Ascending aorta (tissue), 2 donors: ENCODE measurements around the gene R3HDM4. TPM values are rescaled to one million over a fixed set of nuclear protein-coding genes. Genes with fewer than 3 reads are reported as not detected.

Experiments used
- DNase-seq, 2 donors: peaks; one replicate each; pipeline ENCODE4 v3.0.0-alpha.2; 2019; ENCODE audit warnings: low spot score in 2 of 2
- H3K27ac ChIP-seq, 2 donors: fragments of 200-600 bp; sonication (generic); one replicate each; pipeline ENCODE4 v1.5.1; 2016 to 2017; ENCODE audit warnings: mild to moderate bottlenecking in 1 of 2
- H3K27me3 ChIP-seq: fragments of 200-600 bp; sonication (generic); one replicate; pipeline ENCODE4 v1.5.1; 2017
- H3K36me3 ChIP-seq, 2 donors: fragments of 200-600 bp; sonication (generic); one replicate each; pipeline ENCODE4 v1.5.1; 2016
- H3K4me1 ChIP-seq, 2 donors: fragments of 200-600 bp; sonication (generic); one replicate each; pipeline ENCODE4 v1.5.1; 2016 to 2017; ENCODE audit warnings: mild to moderate bottlenecking in 1 of 2
- H3K4me3 ChIP-seq, 2 donors: fragments of 200-600 bp; sonication (generic); one replicate each; pipeline ENCODE4 v1.5.1; 2016 to 2017; ENCODE audit warnings: mild to moderate bottlenecking in 1 of 2
- H3K9me3 ChIP-seq, 2 donors: fragments of 200-600 bp; sonication (generic); one replicate each; pipeline ENCODE4 v1.5.1; 2016
- intact Hi-C: fragments of 100-400 bp; cut with DNase I; formaldehyde crosslinking; loops from one replicate; pipeline ENCODE4 v1.15.1; 2023
- total RNA-seq: library from RNA; depleted of rRNA; stranded (reverse); fragments of >200 nt; gene quantifications from one replicate; pipeline ENCODE4 v1.1.0, GENCODE V29; 2016
- TF ChIP-seq, protein P1 (sequence below), 3 experiments: fragments of 200-600 bp in 2 of 3; fragments of 450-650 bp in 1 of 3; sonication (generic) in 2 of 3; IDR thresholded peaks; one replicate each; pipeline ENCODE4 v1.5.1; 2016 to 2019; ENCODE audit warnings: antibody characterized with exemption in 3 of 3, mild to moderate bottlenecking in 1 of 3, moderate library complexity in 1 of 3

Gene R3HDM4
- total RNA-seq, 1 donor from 2014 or later, result 81.5 TPM

DNA sequence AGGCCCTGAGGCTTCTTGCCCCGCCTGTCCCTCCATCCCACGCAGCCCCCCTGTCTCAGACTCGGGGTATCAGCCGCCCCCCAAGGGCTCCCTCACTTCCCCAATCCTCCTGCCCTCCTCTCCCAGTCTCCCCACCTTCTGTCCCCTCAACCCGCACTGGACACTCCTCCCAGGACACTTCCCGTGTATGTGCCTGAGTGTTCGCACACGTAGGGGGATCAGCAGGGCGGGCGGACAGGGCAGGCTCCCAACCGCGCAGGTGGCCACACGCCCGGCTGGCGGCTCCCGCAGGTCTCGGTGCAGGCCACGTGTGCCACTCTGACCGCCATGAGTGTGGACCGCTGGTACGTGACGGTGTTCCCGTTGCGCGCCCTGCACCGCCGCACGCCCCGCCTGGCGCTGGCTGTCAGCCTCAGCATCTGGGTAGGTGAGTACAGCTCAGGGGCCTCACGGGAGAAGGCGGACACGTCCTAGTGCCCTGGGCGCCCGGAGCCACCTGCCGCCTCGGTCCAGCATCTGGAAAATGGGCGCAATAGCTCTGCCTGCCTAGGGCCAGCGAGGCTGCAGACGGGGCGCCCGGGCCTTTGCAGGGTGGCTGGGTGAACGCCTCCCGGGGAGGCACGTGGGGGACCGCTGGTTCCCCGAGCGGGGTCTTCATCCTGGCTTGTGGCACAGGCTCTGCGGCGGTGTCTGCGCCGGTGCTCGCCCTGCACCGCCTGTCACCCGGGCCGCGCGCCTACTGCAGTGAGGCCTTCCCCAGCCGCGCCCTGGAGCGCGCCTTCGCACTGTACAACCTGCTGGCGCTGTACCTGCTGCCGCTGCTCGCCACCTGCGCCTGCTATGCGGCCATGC is 6.4 kb upstream of the R3HDM4 start:
- Histone ChIP-seq H3K4me1 (peaks cover 10 to 33% of the 10 kb centered on the region in 2 donors), H3K9me3 (no peaks in the 10 kb centered on the region), H3K27ac (no peak overlapping the region), H3K36me3 (no peaks in the 10 kb centered on the region), H3K4me3 (peak overlapping the region in 1 of 2 donors; percentile 43), H3K27me3 (peaks cover 17% of the 10 kb centered on the region)
- TF ChIP-seq, protein P1, sequence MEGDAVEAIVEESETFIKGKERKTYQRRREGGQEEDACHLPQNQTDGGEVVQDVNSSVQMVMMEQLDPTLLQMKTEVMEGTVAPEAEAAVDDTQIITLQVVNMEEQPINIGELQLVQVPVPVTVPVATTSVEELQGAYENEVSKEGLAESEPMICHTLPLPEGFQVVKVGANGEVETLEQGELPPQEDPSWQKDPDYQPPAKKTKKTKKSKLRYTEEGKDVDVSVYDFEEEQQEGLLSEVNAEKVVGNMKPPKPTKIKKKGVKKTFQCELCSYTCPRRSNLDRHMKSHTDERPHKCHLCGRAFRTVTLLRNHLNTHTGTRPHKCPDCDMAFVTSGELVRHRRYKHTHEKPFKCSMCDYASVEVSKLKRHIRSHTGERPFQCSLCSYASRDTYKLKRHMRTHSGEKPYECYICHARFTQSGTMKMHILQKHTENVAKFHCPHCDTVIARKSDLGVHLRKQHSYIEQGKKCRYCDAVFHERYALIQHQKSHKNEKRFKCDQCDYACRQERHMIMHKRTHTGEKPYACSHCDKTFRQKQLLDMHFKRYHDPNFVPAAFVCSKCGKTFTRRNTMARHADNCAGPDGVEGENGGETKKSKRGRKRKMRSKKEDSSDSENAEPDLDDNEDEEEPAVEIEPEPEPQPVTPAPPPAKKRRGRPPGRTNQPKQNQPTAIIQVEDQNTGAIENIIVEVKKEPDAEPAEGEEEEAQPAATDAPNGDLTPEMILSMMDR (IDR thresholded peaks at IDR 0.05), result no peak
- DNase-seq, result no peak
- intact Hi-C loops, result loop anchor here (2.0 to 10.0 kb wide), 6 partner anchors 55 to 325 kb away; partner anchors contain the start of genes ATP5F1D and MIDN

DNA sequence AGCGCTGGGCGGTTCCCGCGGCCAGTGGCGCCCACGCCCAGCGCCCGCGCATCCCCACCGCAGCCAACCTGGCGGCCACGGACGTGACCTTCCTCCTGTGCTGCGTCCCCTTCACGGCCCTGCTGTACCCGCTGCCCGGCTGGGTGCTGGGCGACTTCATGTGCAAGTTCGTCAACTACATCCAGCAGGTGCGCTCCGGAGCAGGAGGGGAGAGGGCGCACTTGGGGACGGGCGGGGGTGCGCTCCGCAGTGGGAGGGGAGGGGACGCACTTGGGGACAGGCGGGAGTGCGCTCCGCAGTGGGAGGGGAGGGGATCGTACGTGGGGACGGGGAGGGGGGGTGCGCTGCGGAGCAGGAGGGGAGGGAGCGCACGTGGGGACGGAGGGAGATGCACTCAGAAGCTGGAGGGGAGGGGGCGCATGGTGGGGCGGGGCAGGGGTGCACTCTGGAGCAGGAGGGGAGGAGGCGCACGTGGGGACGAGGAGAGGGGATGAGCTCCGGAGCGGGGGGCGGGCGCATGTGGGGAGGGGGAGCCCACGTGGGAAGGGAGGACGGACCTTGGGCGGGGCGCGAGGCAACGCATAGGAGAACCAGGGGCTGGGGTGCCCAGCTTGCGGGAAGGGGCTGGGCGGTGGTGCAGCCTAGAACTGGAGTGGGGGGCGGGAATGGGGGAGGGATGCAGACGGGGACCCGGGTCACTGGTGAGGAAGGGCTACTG is 5.6 kb upstream of the R3HDM4 start:
- Histone ChIP-seq H3K27ac (no peak overlapping the region), H3K4me1 (peaks cover 10 to 37% of the 10 kb centered on the region in 2 donors), H3K27me3 (peaks cover 17% of the 10 kb centered on the region), H3K36me3 (no peaks in the 10 kb centered on the region), H3K4me3 (peak overlapping the region in 1 of 2 donors; percentile 16), H3K9me3 (no peaks in the 10 kb centered on the region)
- intact Hi-C loops, result no loop called here
- TF ChIP-seq, protein P1 (IDR thresholded peaks at IDR 0.05), result no peak
- no peak for DNase-seq

DNA sequence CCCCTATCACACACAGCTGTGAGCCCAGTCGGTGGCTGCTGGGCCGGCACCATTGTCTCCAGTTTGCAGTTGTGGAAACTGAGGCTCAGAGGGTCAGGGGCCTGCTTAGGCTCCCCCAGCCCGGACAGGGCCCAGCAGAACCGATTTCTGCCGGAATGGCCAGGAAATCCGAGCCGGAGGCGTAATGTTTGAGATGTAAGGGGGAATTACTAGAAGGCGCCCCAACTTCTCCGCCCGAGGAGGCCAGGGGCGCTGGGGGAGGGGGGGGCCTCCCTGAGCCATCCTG is 5.1 kb upstream of the R3HDM4 start:
- H3K27me3 ChIP-seq, result peaks cover 17% of the 10 kb centered on the region
- H3K27ac ChIP-seq, result no peak overlapping the region
- DNase-seq, result no peak
- intact Hi-C loops, result no loop called here
- H3K4me3 ChIP-seq, result peak overlapping the region; percentile 43 to 59
- peaks cover 10 to 39% of the 10 kb centered on the region in 2 donors for H3K4me1 ChIP-seq
- no peaks in the 10 kb centered on the region for H3K9me3 ChIP-seq
- no peaks in the 10 kb centered on the region for H3K36me3 ChIP-seq
- TF ChIP-seq, protein P1 (IDR thresholded peaks at IDR 0.05), result no peak

DNA sequence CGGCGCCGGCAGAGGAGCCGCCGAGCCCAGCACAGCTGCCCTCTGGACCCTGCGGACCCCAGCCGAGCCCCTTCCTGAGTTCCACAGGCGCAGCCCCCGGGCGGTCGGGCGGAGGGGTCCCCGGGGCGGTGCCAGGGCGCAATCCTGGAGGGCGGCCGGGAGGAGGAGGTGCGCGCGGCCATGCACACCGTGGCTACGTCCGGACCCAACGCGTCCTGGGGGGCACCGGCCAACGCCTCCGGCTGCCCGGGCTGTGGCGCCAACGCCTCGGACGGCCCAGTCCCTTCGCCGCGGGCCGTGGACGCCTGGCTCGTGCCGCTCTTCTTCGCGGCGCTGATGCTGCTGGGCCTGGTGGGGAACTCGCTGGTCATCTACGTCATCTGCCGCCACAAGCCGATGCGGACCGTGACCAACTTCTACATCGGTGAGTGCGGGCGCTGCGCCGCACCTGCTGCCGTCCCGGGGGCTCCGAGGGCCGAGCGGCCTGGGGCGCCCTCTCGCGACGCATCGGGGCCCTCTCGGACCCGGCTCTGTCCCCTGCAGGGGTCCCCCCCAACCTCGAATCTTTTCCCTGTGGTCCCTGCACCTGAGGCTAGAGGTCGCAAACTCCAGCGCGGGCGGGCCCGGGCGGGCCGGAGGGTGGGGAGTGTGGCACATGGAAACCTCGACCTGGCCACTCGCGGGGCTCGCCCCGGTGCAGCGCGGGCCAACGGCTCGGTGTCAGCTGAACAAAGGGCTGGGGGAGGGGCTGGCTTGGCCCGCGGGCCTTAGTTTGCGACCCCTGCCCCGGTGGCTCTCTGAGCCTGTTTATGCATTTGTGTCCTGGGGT is 4.5 kb upstream of the R3HDM4 start, which contains the start of gene KISS1R:
TSS of gene KISS1R (plus strand) at position 11 of the 829 bp plus-strand sequence. CDS start at position 181, 170 bp downstream.
- H3K27ac ChIP-seq, result no peak within 1 kb of the TSS
- H3K4me1 ChIP-seq, result peaks cover 10 to 39% of the 10 kb centered on the region in 2 donors
- intact Hi-C loops, result no loop called here
- H3K27me3 ChIP-seq, result peaks cover 17% of the 10 kb centered on the region
- peak in 1 of 2 donors; percentile 75 for DNase-seq
- H3K36me3 ChIP-seq, result no peaks in the 10 kb centered on the region
- TF ChIP-seq, protein P1 (IDR thresholded peaks at IDR 0.05), result peak; percentile 21 to 54 (median 35)
- H3K9me3 ChIP-seq, result no peaks in the 10 kb centered on the region
- H3K4me3 ChIP-seq, result peak within 1 kb of the TSS; percentile 43 to 59

DNA sequence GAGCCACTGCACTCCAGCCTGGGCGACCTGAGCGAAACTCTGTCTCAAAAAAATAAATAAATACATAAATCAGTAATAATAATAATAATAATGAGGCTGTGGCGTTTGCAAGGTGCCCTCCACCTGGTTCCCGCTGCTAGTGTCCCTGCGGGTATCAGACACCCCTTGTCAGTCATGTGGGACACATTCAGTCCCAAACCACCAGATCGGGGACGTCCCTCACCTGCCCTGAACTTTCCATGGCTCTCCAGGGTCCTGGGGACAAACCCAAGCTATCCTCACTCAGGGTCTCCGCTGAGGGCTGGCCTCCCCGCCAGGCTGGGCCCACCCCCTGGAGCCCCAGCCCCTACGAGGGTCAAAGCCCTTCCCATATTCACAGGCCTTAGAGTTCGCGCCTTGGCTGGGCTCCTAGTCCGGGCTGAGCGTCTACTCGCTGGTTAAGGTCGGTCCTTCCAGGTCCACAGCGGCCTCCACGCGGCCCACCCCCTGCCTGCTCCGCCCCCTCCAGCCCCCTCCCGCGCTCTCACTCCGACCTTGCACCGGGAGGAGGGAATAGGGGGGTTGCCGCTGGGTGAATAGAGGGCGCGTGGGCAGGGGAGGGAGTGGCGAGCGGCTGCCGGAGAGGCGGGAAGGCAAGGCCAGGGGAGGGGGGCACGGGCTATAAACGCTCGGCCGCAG is 3.8 kb upstream of the R3HDM4 start:
- Histone ChIP-seq H3K27me3 (peaks cover 17% of the 10 kb centered on the region), H3K4me3 (peak overlapping the region; percentile 43 to 59), H3K36me3 (no peaks in the 10 kb centered on the region), H3K9me3 (no peaks in the 10 kb centered on the region), H3K27ac (no peak overlapping the region), H3K4me1 (peaks cover 10 to 39% of the 10 kb centered on the region in 2 donors)
- intact Hi-C loops, result no loop called here
- DNase-seq, result no peak
- TF ChIP-seq, protein P1 (IDR thresholded peaks at IDR 0.05), result no peak
